HL-60/S4 (cell line): Measurements from ENCODE around the gene FHL1.
"Not testable (repeated sequence)": the region's sequence is repeated elsewhere in the genome, so short reads cannot be mapped to it uniquely, and the experiment has no call there.

Source experiments
- in situ Hi-C: fragments of 300-500 bp; cut with MboI; formaldehyde crosslinking; loops from 2 replicates; pipeline ENCODE4 v1.14.3; 2022; ENCODE audit warnings: low sequenced_read_pairs

The FHL1 gene

GRCh38 chrX:136147315-136147901 is at the start of gene FHL1:
Gene FHL1, plus strand, starts transcription at chrX:136147533.
- in situ Hi-C loops: no loop called here

DNA sequence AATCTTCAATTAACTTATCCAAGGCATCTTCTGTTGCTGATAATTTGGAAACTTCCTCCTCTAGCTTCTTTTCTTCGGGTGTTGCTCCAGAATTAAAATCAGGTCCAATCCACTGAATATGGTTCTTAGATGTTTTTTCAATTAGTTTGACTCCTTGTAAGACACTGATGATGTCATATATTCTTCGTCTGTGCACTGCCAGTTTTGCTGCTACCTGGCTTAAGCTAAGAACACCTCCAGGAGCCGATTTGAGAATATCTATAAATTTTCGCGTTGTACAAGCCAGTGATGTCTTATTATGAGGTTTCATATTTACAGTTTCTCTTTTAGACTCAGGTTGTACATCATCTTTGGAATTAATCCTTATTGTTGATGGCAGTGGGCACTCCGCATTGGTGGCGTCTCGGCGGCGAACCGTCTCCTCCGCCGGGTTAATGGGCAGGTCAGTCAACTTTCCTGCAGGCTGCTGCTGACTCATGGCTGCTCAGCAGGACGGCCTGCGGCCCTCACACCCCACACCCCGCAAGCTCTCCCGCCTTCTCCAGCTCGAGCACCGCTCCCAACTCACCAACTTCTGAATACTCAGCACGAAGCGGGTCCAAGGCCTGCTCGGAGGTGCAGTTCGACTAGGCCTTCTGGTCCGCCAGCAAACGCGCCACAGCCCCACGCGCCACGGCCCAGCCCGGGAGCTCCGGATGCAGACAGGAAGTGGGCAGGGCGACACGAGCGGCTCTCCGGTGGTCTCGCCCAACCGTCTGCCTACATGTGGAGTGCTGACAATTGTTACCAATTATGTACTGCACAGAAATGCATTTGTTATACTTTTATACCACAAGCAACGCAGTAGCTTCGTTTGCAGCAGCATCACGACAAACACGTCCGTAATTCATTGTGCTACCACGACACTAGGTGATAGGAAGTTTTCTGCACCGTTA is 49.2 kb upstream of the FHL1 start:
- in situ Hi-C loops: no loop called here

GRCh38 chrX:136104936-136105335 is 42.4 kb upstream of the FHL1 start:
- in situ Hi-C loops: no loop called here

DNA sequence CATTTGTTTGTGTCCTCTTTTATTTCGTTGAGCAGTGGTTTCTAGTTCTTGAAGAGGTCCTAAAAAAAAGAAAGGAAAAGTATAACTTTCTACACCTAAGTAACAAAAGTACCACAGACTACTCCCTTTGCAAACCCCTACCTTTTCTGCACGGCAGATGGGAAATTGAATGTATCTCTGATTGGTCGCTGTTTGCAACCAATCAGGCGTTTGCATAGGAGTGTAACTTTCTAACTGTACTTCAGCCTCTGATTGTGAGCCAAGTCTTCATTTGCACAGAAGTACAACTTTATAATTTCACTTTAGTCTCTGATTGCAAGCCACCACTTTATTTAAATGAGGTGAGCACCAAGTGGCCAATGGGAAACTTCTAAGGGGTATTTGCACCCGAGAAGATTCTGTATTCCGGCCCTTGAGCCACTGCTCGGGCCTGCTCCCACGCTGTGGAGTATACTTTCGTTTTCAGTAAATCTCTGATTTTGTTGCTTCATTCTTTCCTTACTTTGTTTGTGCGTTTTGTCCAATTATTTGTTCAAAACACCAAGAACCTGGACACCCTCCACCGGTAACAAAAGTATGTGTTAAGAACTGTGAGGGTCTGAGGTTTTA is 40.3 kb upstream of the FHL1 start:
- in situ Hi-C loops: no loop called here

GRCh38 chrX:136108905-136109304 is 38.4 kb upstream of the FHL1 start:
- in situ Hi-C loops: not testable (repeated sequence)

GRCh38 chrX:136112286-136112685 is 35.0 kb upstream of the FHL1 start:
- in situ Hi-C loops: no loop called here

GRCh38 chrX:136112778-136113177 is 34.6 kb upstream of the FHL1 start:
- in situ Hi-C loops: no loop called here

- in situ Hi-C loops: no loop called here
Observed at GRCh38 chrX:136115126-136115903, 32.0 kb upstream of the FHL1 start.

GRCh38 chrX:136115904-136116297 is 31.4 kb upstream of the FHL1 start:
- in situ Hi-C loops: no loop called here

GRCh38 chrX:136121788-136122187 is 25.5 kb upstream of the FHL1 start:
- in situ Hi-C loops: no loop called here

GRCh38 chrX:136122207-136122606 is 25.1 kb upstream of the FHL1 start:
- in situ Hi-C loops: no loop called here

DNA sequence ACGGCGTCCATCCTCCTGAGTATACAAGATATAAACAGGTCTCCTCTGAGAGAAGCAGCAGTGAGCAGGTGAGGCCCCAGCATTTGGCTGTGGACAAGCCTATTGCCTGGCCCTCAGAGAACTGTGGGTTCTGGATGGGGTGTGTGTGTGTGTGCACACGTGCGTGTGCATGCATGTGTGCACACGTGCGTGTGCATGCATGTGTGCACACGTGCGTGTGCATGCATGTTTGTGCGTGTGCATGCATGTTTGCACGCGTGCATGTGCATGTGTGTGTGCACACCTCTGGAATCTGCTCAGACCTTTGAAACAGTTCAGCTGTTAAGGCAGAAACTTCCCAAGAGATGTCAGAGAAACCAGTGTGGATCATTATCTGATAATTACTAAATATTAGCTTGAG is 22.2 kb upstream of the FHL1 start:
- in situ Hi-C loops: no loop called here

DNA sequence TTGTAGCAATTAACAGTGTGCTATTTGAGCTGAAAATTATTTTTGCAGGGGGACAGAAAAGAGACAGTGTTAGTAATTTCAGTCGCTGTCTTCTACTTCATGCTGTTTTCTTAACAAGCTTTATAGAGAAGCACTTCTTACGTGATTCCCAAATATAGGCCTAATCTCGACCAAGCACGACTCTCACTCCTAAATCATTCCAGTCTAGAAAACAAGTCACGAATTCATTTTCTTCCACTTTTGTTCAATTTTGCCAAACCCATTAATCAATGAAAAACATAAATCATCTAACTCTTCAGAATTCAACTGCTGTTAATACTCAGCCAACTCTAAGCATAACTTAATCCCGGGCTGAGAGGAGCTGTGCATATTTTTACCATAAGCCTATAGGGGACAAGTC is 21.0 kb upstream of the FHL1 start:
- in situ Hi-C loops: no loop called here

GRCh38 chrX:136126872-136127406 is 20.4 kb upstream of the FHL1 start:
- in situ Hi-C loops: no loop called here

DNA sequence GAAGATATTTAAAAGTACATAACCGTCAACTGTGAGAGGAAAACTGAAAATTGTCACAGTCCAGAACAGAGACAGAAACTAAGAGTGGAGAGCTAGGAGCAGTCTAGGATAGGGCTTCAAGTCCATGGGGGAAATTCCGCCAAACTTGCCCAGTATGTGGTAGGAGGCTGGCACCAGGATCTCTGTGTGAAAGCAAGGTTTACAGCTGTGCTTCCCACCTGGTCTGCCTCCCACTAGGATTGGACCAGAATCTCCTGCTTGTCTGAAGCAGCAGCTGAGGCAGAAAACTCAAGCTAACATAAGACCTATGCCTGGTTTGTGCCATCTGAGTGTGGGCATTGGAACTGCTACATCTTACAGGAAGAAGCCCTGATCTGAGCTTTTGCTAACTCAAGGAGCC is 18.6 kb upstream of the FHL1 start:
- in situ Hi-C loops: no loop called here

- in situ Hi-C loops: no loop called here
Observed at GRCh38 chrX:136130931-136131833, 16.2 kb upstream of the FHL1 start.

GRCh38 chrX:136138939-136139338 is 8.4 kb upstream of the FHL1 start:
- in situ Hi-C loops: no loop called here

DNA sequence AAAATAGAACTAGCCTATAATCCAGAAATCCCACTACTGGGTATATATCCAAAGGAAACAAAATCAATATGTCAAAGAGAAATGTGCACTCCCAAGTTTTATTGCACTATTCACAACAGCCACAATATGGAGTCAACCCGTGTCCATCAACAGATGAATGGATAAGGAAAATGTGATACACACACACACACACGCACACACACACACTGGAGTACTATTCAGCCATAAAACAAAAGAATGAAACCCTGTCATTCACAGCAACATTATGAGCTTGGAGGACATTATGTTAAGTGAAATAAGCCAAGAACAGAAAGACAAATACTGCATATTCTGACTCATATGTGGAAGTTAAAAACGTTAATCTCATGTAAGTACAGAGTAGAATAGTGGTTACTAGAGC is 5.8 kb upstream of the FHL1 start:
- in situ Hi-C loops: no loop called here

DNA sequence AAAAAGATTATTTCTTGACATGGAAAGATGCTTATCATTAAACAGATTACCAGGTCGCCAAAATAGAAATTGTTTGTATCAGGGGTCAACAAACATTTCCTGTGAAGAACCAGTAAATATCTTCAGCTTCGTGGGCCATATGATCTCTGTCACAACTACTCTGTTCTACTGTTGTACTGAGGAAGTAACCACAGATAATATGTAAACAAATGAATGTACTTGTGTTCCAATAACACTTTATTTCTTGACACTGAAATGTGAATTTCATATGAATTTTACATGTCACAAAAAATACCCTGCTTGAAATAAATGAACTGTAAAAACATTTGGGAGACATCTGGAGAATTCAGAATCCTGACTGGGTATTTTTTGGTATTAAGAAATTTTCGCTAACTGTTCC is 4.7 kb upstream of the FHL1 start:
- in situ Hi-C loops: no loop called here

GRCh38 chrX:136143711-136144110 is 3.6 kb upstream of the FHL1 start:
- in situ Hi-C loops: no loop called here
